ENCODE data around the gene SYNDIG1.

The SYNDIG1 gene

GRCh38 chr20:24660651-24661050 is 191.2 kb downstream of the SYNDIG1 start:
- Histone ChIP-seq H3K9me3 (ENCODE audit: low read length) (no peaks in the 10 kb centered on the region), H3K36me3 (ENCODE audit: insufficient read depth, low read length) (no peaks in the 10 kb centered on the region), H3K27ac (ENCODE audit: low read depth, low read length) (no peak overlapping the region), H3K4me3 (ENCODE audit: low read depth in 1 of 2, low read length in 2 of 2) (no peak overlapping the region), H3K4me1 (ENCODE audit: insufficient read depth, low read length) (no peaks in the 10 kb centered on the region), H3K27me3 (ENCODE audit: control insufficient read depth in 1 of 2, insufficient read depth in 2 of 2, low read length in 2 of 2) (no peaks in the 10 kb centered on the region), H3K9ac (ENCODE audit: low read length) (no peak overlapping the region)

- Histone ChIP-seq H3K27me3 (ENCODE audit: control insufficient read depth in 1 of 2, insufficient read depth in 2 of 2, low read length in 2 of 2) (no peaks in the 10 kb centered on the region), H3K9me3 (ENCODE audit: low read length) (no peaks in the 10 kb centered on the region), H3K27ac (ENCODE audit: low read depth, low read length) (no peak overlapping the region), H3K36me3 (ENCODE audit: insufficient read depth, low read length) (no peaks in the 10 kb centered on the region), H3K4me3 (ENCODE audit: low read depth in 1 of 2, low read length in 2 of 2) (no peak overlapping the region), H3K4me1 (ENCODE audit: insufficient read depth, low read length) (no peaks in the 10 kb centered on the region), H3K9ac (ENCODE audit: low read length) (no peak overlapping the region)
Measured at GRCh38 chr20:24661255-24661654, 191.8 kb downstream of the SYNDIG1 start.

- H3K9ac ChIP-seq (ENCODE audit: low read length): no peak overlapping the region
- no peaks in the 10 kb centered on the region for H3K36me3 ChIP-seq (ENCODE audit: insufficient read depth, low read length)
Measured at GRCh38 chr20:24662322-24662721, 192.9 kb downstream of the SYNDIG1 start.

GRCh38 chr20:24662752-24663365 is 193.4 kb downstream of the SYNDIG1 start:
- Histone ChIP-seq H3K36me3 (ENCODE audit: insufficient read depth, low read length) (no peaks in the 10 kb centered on the region), H3K9me3 (ENCODE audit: low read length) (no peaks in the 10 kb centered on the region), H3K4me3 (ENCODE audit: low read depth in 1 of 2, low read length in 2 of 2) (no peak overlapping the region), H3K9ac (ENCODE audit: low read length) (no peak overlapping the region), H3K27me3 (ENCODE audit: control insufficient read depth in 1 of 2, insufficient read depth in 2 of 2, low read length in 2 of 2) (no peaks in the 10 kb centered on the region), H3K27ac (ENCODE audit: low read depth, low read length) (no peak overlapping the region), H3K4me1 (ENCODE audit: insufficient read depth, low read length) (no peaks in the 10 kb centered on the region)

More at GRCh38 chr20:24662322-24662721, 192.9 kb downstream of the SYNDIG1 start:
- no peaks in the 10 kb centered on the region for H3K9me3 ChIP-seq (ENCODE audit: low read length)
- no peaks in the 10 kb centered on the region for H3K4me1 ChIP-seq (ENCODE audit: insufficient read depth, low read length)
- H3K27ac ChIP-seq (ENCODE audit: low read depth, low read length): no peak overlapping the region
- H3K4me3 ChIP-seq (ENCODE audit: low read depth in 1 of 2, low read length in 2 of 2): no peak overlapping the region
- H3K27me3 ChIP-seq (ENCODE audit: control insufficient read depth in 1 of 2, insufficient read depth in 2 of 2, low read length in 2 of 2): no peaks in the 10 kb centered on the region

- Histone ChIP-seq H3K36me3 (ENCODE audit: insufficient read depth, low read length) (no peaks in the 10 kb centered on the region), H3K9me3 (ENCODE audit: low read length) (no peaks in the 10 kb centered on the region), H3K4me3 (ENCODE audit: low read depth in 1 of 2, low read length in 2 of 2) (no peak overlapping the region), H3K9ac (ENCODE audit: low read length) (no peak overlapping the region), H3K4me1 (ENCODE audit: insufficient read depth, low read length) (no peaks in the 10 kb centered on the region), H3K27ac (ENCODE audit: low read depth, low read length) (no peak overlapping the region), H3K27me3 (ENCODE audit: control insufficient read depth in 1 of 2, insufficient read depth in 2 of 2, low read length in 2 of 2) (no peaks in the 10 kb centered on the region)
Measured at GRCh38 chr20:24663496-24663895, 194.1 kb downstream of the SYNDIG1 start.

- Histone ChIP-seq H3K4me1 (ENCODE audit: insufficient read depth, low read length) (no peaks in the 10 kb centered on the region), H3K4me3 (ENCODE audit: low read depth in 1 of 2, low read length in 2 of 2) (no peak overlapping the region), H3K27me3 (ENCODE audit: control insufficient read depth in 1 of 2, insufficient read depth in 2 of 2, low read length in 2 of 2) (no peaks in the 10 kb centered on the region), H3K9me3 (ENCODE audit: low read length) (no peaks in the 10 kb centered on the region), H3K9ac (ENCODE audit: low read length) (no peak overlapping the region), H3K27ac (ENCODE audit: low read depth, low read length) (no peak overlapping the region), H3K36me3 (ENCODE audit: insufficient read depth, low read length) (no peaks in the 10 kb centered on the region)
Measured at GRCh38 chr20:24664266-24664986, 195.0 kb downstream of the SYNDIG1 start.

GRCh38 chr20:24665196-24665595 is 195.8 kb downstream of the SYNDIG1 start:
- Histone ChIP-seq H3K4me3 (ENCODE audit: low read depth in 1 of 2, low read length in 2 of 2) (no peak overlapping the region), H3K4me1 (ENCODE audit: insufficient read depth, low read length) (no peaks in the 10 kb centered on the region), H3K9ac (ENCODE audit: low read length) (no peak overlapping the region), H3K9me3 (ENCODE audit: low read length) (no peaks in the 10 kb centered on the region), H3K27me3 (ENCODE audit: control insufficient read depth in 1 of 2, insufficient read depth in 2 of 2, low read length in 2 of 2) (no peaks in the 10 kb centered on the region), H3K36me3 (ENCODE audit: insufficient read depth, low read length) (no peaks in the 10 kb centered on the region), H3K27ac (ENCODE audit: low read depth, low read length) (no peak overlapping the region)

GRCh38 chr20:24665741-24666191 is 196.3 kb downstream of the SYNDIG1 start:
- H3K27ac ChIP-seq (ENCODE audit: low read depth, low read length): no peak overlapping the region
- no peaks in the 10 kb centered on the region for H3K9me3 ChIP-seq (ENCODE audit: low read length)
- H3K4me3 ChIP-seq (ENCODE audit: low read depth in 1 of 2, low read length in 2 of 2): no peak overlapping the region
- no peaks in the 10 kb centered on the region for H3K4me1 ChIP-seq (ENCODE audit: insufficient read depth, low read length)
- H3K27me3 ChIP-seq (ENCODE audit: control insufficient read depth in 1 of 2, insufficient read depth in 2 of 2, low read length in 2 of 2): no peaks in the 10 kb centered on the region
- H3K9ac ChIP-seq (ENCODE audit: low read length): no peak overlapping the region
- H3K36me3 ChIP-seq (ENCODE audit: insufficient read depth, low read length): no peaks in the 10 kb centered on the region

- no peaks in the 10 kb centered on the region for H3K4me1 ChIP-seq (ENCODE audit: insufficient read depth, low read length)
- H3K4me3 ChIP-seq (ENCODE audit: low read depth in 1 of 2, low read length in 2 of 2): no peak overlapping the region
- H3K27me3 ChIP-seq (ENCODE audit: control insufficient read depth in 1 of 2, insufficient read depth in 2 of 2, low read length in 2 of 2): no peaks in the 10 kb centered on the region
- no peaks in the 10 kb centered on the region for H3K9me3 ChIP-seq (ENCODE audit: low read length)
- H3K36me3 ChIP-seq (ENCODE audit: insufficient read depth, low read length): no peaks in the 10 kb centered on the region
- H3K27ac ChIP-seq (ENCODE audit: low read depth, low read length): no peak overlapping the region
- no peak overlapping the region for H3K9ac ChIP-seq (ENCODE audit: low read length)
Measured at GRCh38 chr20:24667689-24668383, 198.4 kb downstream of the SYNDIG1 start.

GRCh38 chr20:24668384-24668702 is 198.9 kb downstream of the SYNDIG1 start:
- Histone ChIP-seq H3K9me3 (ENCODE audit: low read length) (no peaks in the 10 kb centered on the region), H3K27ac (ENCODE audit: low read depth, low read length) (no peak overlapping the region), H3K4me3 (ENCODE audit: low read depth in 1 of 2, low read length in 2 of 2) (no peak overlapping the region), H3K36me3 (ENCODE audit: insufficient read depth, low read length) (no peaks in the 10 kb centered on the region), H3K9ac (ENCODE audit: low read length) (no peak overlapping the region), H3K4me1 (ENCODE audit: insufficient read depth, low read length) (no peaks in the 10 kb centered on the region), H3K27me3 (ENCODE audit: control insufficient read depth in 1 of 2, insufficient read depth in 2 of 2, low read length in 2 of 2) (no peaks in the 10 kb centered on the region)

GRCh38 chr20:24668791-24669190 is 199.4 kb downstream of the SYNDIG1 start:
- Histone ChIP-seq H3K9me3 (ENCODE audit: low read length) (no peaks in the 10 kb centered on the region), H3K9ac (ENCODE audit: low read length) (no peak overlapping the region), H3K36me3 (ENCODE audit: insufficient read depth, low read length) (no peaks in the 10 kb centered on the region), H3K4me1 (ENCODE audit: insufficient read depth, low read length) (no peaks in the 10 kb centered on the region), H3K27me3 (ENCODE audit: control insufficient read depth in 1 of 2, insufficient read depth in 2 of 2, low read length in 2 of 2) (no peaks in the 10 kb centered on the region), H3K27ac (ENCODE audit: low read depth, low read length) (no peak overlapping the region), H3K4me3 (ENCODE audit: low read depth in 1 of 2, low read length in 2 of 2) (no peak overlapping the region)
